ENCODE data around the gene DISP2. TPM values are rescaled to one million over a fixed set of nuclear protein-coding genes. Genes with fewer than 3 reads are reported as not detected.

The DISP2 gene
- total and polyA plus RNA-seq, 2 experiments from 2014 or later: 1.3 to 2.2 TPM

DNA sequence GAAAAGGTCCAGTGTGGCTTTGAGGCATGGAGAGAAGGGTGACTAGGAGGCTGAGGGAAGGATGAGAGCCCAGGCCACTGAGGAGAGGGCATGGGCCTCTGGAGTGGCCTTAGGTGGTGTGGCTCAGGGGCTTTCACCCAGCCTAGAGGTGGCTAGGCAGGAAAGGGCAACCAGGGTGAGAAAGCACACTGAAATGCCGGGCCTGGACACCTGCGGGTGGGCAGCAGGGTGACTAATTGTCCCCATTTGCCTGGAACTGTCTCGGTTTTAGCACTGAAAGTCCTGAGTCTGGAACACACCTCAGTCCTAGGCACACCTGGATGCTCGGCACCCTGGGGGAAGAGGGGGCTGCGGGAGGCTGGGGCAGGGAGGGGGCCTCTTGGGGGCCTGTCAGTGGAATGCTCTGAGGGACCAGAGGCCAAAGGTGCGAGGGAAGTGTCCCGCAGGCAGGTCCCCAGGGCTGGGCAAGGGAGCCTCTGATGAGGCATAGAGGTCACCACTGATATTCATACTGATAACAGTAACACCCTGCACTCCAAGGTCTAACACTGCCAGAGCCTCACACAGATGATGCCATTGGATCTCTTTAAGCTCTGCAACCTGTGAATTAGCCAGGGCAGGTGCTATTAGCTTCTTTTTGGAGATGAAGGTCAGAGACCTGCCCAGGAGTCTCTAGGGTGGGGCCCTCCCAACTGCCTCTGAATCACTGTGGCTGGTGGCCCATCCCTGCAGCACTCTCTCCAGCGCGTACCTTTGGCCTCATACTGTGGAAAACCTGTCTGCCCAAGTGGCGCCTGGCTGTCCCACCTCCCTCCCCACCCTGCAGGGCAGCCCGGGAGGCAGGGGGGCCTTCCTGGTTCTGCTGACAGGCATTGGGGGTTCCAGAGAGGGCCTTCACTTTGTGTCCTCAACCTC lies 10.2 kb upstream of the DISP2 start:
- TF ChIP-seq, protein P1, sequence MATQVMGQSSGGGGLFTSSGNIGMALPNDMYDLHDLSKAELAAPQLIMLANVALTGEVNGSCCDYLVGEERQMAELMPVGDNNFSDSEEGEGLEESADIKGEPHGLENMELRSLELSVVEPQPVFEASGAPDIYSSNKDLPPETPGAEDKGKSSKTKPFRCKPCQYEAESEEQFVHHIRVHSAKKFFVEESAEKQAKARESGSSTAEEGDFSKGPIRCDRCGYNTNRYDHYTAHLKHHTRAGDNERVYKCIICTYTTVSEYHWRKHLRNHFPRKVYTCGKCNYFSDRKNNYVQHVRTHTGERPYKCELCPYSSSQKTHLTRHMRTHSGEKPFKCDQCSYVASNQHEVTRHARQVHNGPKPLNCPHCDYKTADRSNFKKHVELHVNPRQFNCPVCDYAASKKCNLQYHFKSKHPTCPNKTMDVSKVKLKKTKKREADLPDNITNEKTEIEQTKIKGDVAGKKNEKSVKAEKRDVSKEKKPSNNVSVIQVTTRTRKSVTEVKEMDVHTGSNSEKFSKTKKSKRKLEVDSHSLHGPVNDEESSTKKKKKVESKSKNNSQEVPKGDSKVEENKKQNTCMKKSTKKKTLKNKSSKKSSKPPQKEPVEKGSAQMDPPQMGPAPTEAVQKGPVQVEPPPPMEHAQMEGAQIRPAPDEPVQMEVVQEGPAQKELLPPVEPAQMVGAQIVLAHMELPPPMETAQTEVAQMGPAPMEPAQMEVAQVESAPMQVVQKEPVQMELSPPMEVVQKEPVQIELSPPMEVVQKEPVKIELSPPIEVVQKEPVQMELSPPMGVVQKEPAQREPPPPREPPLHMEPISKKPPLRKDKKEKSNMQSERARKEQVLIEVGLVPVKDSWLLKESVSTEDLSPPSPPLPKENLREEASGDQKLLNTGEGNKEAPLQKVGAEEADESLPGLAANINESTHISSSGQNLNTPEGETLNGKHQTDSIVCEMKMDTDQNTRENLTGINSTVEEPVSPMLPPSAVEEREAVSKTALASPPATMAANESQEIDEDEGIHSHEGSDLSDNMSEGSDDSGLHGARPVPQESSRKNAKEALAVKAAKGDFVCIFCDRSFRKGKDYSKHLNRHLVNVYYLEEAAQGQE (IDR thresholded peaks at IDR 0.05; ENCODE audit: unreplicated experiment): no peak
- no peak for TF ChIP-seq ZNF331 (CRISPR knock-in tag; IDR thresholded peaks at IDR 0.05; ENCODE audit: low read depth)
- TF ChIP-seq CREB1 (CRISPR knock-in tag; IDR thresholded peaks at IDR 0.05; ENCODE audit: low read depth): no peak
- TF ChIP-seq NANOG (IDR thresholded peaks at IDR 0.05; ENCODE audit: borderline replicate concordance): no peak
- no peak for TF ChIP-seq POLR2AphosphoS5 (IDR thresholded peaks at IDR 0.05; ENCODE audit: low read depth)
- TF ChIP-seq EZH2 (IDR thresholded peaks at IDR 0.05; ENCODE audit: low read depth, unreplicated experiment): no peak
- TF ChIP-seq, protein P2, sequence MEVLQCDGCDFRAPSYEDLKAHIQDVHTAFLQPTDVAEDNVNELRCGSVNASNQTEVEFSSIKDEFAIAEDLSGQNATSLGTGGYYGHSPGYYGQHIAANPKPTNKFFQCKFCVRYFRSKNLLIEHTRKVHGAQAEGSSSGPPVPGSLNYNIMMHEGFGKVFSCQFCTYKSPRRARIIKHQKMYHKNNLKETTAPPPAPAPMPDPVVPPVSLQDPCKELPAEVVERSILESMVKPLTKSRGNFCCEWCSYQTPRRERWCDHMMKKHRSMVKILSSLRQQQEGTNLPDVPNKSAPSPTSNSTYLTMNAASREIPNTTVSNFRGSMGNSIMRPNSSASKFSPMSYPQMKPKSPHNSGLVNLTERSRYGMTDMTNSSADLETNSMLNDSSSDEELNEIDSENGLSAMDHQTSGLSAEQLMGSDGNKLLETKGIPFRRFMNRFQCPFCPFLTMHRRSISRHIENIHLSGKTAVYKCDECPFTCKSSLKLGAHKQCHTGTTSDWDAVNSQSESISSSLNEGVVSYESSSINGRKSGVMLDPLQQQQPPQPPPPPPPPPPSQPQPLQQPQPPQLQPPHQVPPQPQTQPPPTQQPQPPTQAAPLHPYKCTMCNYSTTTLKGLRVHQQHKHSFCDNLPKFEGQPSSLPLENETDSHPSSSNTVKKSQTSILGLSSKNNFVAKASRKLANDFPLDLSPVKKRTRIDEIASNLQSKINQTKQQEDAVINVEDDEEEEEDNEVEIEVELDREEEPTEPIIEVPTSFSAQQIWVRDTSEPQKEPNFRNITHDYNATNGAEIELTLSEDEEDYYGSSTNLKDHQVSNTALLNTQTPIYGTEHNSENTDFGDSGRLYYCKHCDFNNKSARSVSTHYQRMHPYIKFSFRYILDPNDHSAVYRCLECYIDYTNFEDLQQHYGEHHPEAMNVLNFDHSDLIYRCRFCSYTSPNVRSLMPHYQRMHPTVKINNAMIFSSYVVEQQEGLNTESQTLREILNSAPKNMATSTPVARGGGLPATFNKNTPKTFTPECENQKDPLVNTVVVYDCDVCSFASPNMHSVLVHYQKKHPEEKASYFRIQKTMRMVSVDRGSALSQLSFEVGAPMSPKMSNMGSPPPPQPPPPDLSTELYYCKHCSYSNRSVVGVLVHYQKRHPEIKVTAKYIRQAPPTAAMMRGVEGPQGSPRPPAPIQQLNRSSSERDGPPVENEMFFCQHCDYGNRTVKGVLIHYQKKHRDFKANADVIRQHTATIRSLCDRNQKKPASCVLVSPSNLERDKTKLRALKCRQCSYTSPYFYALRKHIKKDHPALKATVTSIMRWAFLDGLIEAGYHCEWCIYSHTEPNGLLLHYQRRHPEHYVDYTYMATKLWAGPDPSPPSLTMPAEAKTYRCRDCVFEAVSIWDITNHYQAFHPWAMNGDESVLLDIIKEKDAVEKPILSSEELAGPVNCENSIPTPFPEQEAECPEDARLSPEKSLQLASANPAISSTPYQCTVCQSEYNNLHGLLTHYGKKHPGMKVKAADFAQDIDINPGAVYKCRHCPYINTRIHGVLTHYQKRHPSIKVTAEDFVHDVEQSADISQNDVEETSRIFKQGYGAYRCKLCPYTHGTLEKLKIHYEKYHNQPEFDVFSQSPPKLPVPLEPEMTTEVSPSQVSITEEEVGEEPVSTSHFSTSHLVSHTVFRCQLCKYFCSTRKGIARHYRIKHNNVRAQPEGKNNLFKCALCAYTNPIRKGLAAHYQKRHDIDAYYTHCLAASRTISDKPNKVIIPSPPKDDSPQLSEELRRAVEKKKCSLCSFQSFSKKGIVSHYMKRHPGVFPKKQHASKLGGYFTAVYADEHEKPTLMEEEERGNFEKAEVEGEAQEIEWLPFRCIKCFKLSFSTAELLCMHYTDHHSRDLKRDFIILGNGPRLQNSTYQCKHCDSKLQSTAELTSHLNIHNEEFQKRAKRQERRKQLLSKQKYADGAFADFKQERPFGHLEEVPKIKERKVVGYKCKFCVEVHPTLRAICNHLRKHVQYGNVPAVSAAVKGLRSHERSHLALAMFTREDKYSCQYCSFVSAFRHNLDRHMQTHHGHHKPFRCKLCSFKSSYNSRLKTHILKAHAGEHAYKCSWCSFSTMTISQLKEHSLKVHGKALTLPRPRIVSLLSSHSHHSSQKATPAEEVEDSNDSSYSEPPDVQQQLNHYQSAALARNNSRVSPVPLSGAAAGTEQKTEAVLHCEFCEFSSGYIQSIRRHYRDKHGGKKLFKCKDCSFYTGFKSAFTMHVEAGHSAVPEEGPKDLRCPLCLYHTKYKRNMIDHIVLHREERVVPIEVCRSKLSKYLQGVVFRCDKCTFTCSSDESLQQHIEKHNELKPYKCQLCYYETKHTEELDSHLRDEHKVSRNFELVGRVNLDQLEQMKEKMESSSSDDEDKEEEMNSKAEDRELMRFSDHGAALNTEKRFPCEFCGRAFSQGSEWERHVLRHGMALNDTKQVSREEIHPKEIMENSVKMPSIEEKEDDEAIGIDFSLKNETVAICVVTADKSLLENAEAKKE (CRISPR knock-in tag; IDR thresholded peaks at IDR 0.05): no peak
- no peak for TF ChIP-seq EZH2phosphoT487 (IDR thresholded peaks at IDR 0.05; ENCODE audit: unreplicated experiment)
- Histone ChIP-seq H3K27ac (ENCODE audit: low read depth) (no peak overlapping the region), H3K4me2 (no peak overlapping the region), H3K36me3 (ENCODE audit: insufficient read depth) (no peaks in the 10 kb centered on the region), H3F3A (replicated peaks; ENCODE audit: low read depth) (no peaks in the 10 kb centered on the region), H3K4me3 (no peak overlapping the region), H2AFZ (no peak overlapping the region), H3K4me1 (ENCODE audit: insufficient read depth) (no peaks in the 10 kb centered on the region), H3K27me3 (ENCODE audit: insufficient read depth) (no peaks in the 10 kb centered on the region), H4K20me1 (replicated peaks; ENCODE audit: insufficient read depth) (no peaks in the 10 kb centered on the region), H3K79me2 (replicated peaks; ENCODE audit: insufficient read depth) (no peaks in the 10 kb centered on the region), H3K9me2 (ENCODE audit: insufficient read depth) (no peaks in the 10 kb centered on the region)
- ATAC-seq (no peak), DNase-seq (ENCODE audit: low spot score) (no peak)
- no peaks in the 10 kb centered on the region for H3K36me3 Mint-ChIP-seq (ENCODE audit: low read depth)
- H3K27ac Mint-ChIP-seq: 0 out of 2 replicates have a peak overlapping the region, but pooled peaks have one; percentile 27
- H3K27me3 Mint-ChIP-seq (ENCODE audit: insufficient read depth, low read depth, poor library complexity): peaks cover 12% of the 10 kb centered on the region
- H3K9me3 Mint-ChIP-seq: no peaks in the 10 kb centered on the region
- H3K4me3 Mint-ChIP-seq: no peak overlapping the region
- peaks cover 21% of the 10 kb centered on the region for H3K4me1 Mint-ChIP-seq

Measured in GM23338 (cell line).